GM21390 (cell line): ENCODE measurements around the gene DIS3L2.
"Not testable (repeated sequence)": the region's sequence is repeated elsewhere in the genome, so short reads cannot be mapped to it uniquely, and the experiment has no call there.

Experiments used
- ATAC-seq: cut with Tn5 transposase; IDR thresholded peaks from one replicate; pipeline ENCODE4 v1.9.1; 2021; ENCODE audit not compliant: unreplicated experiment

DIS3L2 gene

DNA sequence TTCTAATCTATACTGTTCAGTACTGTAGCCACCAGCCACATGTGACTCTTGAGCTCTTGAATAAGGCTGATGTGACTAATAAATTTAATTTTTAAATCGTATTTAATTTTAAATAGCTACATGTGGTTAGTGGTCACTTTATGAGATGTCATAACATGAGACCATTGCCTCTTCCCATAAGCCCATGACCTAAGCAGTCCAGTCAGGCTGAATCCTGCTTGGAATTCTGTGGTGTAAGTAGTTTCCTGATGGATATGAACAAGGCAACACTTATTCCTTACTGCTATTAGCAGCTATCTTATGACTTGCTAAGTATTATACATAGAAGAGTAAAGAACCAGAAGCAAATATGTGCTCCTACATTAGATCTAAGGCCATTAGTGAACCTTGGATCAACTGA, 150.0 kb downstream of the DIS3L2 start:
- ATAC-seq, result no peak

DNA sequence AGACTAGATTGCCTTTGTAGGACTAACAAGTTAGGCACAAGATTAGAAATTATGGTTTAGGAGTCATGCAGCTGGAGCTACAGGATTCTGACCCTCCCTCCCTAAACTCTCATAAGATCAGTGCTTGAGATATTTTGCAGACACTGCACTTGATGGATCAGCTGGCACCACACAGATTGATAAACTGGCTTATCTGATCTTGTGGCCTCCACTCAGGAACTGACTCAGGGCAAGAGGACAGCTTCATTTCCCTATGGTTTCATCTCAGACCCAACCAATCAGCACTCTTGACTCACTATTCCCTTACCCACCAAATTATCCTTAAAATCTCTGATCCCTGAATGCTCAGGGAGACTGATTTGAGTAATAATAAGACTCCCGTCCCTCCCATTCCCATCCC, 152.3 kb downstream of the DIS3L2 start:
- no peak for ATAC-seq

DNA sequence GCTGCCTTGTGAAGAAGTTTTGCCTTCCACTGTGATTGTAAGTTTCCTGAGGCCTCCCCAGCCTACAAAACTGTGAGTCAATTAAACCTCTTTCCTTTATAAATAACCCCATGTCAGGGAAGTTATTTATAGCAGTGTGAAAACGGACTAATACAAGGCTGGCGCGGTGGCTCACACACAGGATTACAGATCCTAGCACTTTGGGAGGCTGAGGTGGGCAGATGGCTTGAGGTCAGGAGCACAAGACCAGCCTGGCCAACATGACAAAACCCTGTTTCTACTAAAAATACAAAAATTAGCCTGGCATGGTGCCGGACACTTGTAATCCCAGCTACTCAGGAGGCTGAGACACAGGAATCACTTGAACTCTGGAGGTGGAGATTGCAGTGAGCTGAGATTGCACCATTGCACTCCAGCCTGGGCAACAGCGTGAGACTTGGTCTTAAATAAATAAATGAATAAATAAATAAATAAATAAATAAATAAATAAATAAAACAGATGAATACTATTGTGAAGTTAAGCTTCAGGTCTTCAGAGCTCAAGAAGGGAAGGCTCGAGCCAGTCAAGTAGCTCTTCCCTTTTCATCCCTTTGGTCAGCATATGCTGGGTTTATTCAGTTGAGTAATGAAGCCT, 154.3 kb downstream of the DIS3L2 start:
- not testable (repeated sequence) for ATAC-seq

GRCh38 chr2:232116852-232117251, 155.3 kb downstream of the DIS3L2 start:
- no peak for ATAC-seq

GRCh38 chr2:232117413-232117812, 155.9 kb downstream of the DIS3L2 start:
- no peak for ATAC-seq

GRCh38 chr2:232120911-232121310, 159.4 kb downstream of the DIS3L2 start:
- ATAC-seq, result no peak

DNA sequence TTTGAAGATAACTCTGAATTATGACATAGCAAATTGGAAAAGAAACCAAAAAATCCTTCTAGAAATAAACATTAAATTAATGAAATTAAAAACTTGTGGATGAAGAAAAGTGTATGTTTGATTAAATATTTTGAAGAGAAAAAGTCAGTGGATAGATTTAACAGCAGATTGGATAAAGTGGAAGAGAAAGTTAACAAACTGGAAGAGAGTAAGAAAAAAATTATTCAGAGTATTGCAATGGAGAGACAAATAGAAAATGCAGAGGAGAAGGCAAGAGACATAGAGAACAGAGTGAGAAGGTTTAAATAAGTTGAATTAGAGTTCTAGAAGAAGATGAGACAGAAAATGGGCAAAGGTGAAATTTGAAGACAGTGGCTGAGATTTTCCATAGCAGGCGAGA, 162.8 kb downstream of the DIS3L2 start:
- ATAC-seq, result no peak

- ATAC-seq, result no peak
Measured at GRCh38 chr2:232126301-232127099, 165.0 kb downstream of the DIS3L2 start.

DNA sequence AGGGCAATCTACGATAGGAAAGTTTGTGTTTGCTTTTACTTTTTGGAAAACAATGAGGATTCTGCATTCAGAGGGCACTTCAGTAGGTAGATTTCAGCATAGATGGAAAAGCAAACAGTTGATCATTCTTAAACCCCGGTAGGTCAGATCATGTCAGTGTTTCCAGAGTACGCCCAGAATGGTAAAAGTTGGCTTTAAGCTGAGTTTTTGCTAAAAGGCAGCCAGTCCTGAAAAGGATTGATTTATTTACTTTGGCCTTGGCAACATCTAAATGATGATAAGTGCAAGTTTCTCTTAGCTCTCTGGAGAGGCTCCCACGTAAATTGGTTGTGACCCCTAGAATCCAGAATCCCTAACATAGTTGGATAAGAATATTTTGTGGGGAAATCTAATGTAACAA, 168.0 kb downstream of the DIS3L2 start:
- no peak for ATAC-seq

- no peak for ATAC-seq
Measured at GRCh38 chr2:232132181-232132580, 170.7 kb downstream of the DIS3L2 start.

GRCh38 chr2:232133078-232133477, 171.6 kb downstream of the DIS3L2 start:
- no peak for ATAC-seq

GRCh38 chr2:232134939-232135338, 173.4 kb downstream of the DIS3L2 start:
- no peak for ATAC-seq

DNA sequence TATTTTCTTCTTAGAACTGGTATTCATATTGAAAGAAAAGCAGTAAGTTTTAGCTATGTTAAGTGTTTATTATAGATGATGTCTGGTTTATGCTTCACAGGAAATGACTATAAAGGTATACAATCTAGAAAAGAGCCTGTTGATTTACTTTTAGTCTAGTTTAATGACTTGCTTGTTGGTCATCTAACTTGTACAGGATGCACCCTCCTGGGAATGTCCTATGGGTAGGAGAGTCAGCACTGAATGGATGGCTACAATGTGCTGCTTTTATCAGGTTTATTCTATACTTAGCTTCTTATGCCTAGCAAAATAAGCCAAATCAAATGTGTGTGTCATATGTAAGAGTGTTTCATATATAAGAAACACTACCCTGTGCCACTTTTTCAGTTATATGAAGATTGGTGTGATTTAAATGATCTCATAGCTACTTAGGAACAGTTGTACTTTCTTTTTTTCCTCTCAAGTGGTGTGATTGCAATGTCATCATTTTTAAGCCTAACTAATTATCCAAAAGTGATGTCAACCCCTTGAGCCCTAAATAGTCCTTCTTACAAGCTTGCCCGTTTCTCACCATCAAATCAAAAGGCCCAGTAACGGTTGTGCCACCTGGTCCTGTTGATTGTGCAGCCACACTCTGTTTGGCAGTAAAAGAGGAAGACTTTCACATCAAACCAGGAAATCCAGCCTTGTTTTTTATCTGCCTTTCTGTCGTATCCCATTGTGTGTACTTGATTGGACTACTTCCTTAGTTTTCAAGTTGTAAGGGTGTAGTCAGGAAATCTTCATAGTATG, 176.0 kb downstream of the DIS3L2 start:
- no peak for ATAC-seq

- ATAC-seq, result no peak
Measured at GRCh38 chr2:232138441-232138840, 176.9 kb downstream of the DIS3L2 start.

DNA sequence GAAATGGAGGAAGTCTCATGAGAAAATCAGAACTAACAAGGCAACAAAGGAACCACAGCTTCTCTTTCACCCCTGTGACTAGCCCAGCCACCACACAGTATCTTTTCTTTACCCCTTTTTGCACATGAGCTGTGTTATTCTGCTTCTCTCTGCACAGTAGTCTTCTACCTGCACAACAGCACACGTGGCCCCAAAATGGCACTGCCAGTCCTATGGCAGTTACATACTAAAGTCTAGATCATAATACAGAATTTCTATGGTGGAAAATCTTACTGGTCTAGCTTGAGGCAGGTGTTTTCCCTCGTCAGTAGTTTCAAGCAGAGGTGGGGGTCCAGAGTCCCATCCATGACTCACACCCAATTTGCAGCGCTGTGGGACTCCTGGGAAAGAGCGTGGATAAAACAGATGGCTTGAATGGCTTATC, 177.7 kb downstream of the DIS3L2 start:
- no peak for ATAC-seq

- ATAC-seq, result no peak
Measured at GRCh38 chr2:232139786-232140562, 178.5 kb downstream of the DIS3L2 start.

GRCh38 chr2:232141591-232141990, 180.1 kb downstream of the DIS3L2 start:
- no peak for ATAC-seq

DNA sequence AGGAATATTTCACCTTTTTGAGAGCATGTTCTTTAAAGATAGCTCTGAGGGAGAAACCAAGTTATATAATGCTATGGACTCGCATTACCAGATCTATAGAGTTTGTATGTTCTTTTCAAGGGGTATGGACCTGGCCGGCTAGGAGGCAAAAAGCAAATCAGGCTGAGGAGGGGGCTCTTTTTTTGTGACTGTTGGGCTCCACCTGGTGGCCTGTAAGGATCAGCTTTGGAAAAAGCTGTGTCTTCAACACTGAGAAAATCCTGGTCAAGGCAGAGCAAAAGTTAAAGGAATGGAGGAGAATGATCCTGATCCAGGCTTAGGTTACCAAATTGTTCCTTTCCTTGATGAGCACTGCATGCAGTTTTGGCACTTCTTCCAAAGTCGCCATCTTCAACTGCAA, 180.5 kb downstream of the DIS3L2 start:
- ATAC-seq, result no peak

DNA sequence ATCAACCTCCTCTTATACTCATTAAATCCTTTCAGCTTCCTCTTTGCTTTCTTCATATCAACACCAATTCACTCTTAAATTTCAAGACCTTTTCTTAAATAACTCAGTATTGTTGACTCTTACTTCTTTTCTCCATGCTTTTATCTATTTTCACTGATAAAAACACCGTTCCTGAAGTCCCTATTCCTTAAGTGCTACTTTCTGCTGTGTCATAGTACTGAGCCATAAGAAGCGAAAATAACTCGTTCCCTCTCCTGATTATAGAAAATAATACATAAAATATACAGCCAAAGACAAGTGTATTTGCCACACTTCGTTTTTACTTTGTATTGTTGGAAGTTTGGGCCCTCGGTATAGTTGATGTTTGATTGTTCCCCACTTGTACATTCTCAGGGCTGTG, 181.0 kb downstream of the DIS3L2 start:
- no peak for ATAC-seq

DNA sequence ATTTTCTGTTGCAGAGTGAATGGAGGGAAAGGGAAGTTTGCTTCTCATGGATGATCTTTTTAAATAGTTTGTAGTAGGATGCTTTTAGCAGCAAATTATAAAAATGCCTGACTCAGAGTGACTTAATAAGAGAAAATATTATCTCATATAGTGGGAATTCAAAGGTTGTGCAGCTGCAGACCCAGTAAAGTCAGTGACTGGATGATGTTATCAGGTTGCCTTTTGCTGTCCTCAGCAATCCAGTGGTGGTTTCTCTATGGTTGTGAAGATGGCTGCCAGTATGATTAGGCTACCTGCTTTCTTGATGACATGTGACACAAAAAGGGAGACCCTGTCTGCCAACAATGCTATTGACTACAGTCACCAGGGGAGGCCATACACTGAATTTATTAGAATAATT, 184.8 kb downstream of the DIS3L2 start:
- ATAC-seq, result no peak

DNA sequence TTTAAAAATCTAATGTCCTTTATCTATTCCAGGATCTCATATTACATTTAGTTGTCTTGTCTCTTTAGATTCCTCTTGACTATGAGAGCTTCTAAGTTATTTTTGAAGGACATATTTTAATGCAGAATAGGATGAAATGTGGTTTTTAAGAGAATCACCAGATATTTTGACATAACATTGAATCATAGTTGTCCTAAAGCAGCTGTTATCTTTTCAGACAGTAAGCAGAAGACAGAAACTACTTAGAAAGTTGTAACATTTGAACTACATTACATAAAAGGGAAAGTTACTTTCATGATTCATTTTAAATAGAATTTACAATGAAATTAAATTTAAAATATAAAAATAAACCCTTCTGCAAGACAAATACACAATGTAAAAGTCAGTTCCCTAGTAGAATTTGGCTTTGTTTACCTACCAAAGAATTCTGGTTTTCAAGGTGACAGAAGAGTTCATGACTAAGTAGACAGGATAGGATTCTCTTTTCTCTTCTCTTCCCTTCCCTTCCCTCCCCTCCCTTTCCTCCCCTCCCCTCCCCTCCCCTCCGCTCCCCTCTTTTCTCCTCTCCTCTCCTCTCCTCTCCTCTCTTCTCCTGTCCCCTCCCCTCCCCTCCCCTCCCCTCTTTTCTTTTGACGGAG, 186.0 kb downstream of the DIS3L2 start:
- ATAC-seq, result no peak
